Activated T-cell treated with anti-CD3 and anti-CD28 coated beads for 4 hours (primary cell): Measurements from ENCODE around the gene MOGAT2.

Experiments
- DNase-seq: peaks from one replicate; pipeline ENCODE4 v3.0.0-alpha.2; 2020

MOGAT2 gene

DNA sequence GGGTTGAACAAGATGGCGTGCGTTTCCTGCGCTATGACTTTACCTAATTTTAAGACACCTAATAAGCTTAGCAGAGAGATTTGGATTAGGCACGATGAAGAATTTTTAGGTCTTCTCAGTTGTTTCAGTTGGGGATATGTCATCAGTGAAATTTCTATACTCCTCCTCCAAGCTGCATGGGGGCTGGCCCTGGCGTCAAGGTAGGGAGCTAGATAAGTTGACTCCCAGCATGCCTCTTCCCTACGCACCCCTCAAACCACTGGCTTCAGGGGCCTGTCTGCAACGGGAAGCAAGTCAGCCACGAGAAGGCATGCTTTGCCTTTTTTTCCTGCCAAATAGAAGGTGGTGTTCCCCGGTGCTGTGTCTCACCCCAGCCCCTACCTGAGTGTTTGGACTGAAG lies 64.2 kb downstream of the MOGAT2 start:
- DNase-seq, result no peak
